ENCODE measurements around the gene ACTA1.

DNA sequence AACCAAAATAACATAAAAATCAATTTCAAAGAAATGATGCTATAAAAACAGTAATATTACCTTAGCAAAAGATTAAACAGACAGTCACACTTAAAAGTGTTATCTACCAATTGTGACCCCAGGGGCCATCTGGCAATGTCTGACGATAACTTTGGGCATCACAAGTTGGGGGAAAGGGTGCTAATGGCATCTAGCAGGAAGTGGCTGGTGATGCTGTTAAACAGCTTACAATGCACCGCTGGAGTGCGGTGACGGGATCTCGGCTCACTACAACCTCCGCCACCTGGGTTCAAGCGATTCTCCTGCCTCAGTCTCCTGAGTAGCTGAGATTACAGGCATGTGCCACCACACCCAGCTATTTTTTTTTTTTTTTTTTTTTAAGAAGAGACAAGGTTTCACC, 46.6 kb upstream of the ACTA1 start:
- TF ChIP-seq MEF2D (tag; conservative IDR thresholded peaks at IDR 0.05; ENCODE audit: low read depth) (no peak), MAFG (tag; conservative IDR thresholded peaks at IDR 0.05) (no peak), POLR2AphosphoS2 (IDR thresholded peaks at IDR 0.05; ENCODE audit: low read length) (no peak)
- TF ChIP-seq, protein P1, sequence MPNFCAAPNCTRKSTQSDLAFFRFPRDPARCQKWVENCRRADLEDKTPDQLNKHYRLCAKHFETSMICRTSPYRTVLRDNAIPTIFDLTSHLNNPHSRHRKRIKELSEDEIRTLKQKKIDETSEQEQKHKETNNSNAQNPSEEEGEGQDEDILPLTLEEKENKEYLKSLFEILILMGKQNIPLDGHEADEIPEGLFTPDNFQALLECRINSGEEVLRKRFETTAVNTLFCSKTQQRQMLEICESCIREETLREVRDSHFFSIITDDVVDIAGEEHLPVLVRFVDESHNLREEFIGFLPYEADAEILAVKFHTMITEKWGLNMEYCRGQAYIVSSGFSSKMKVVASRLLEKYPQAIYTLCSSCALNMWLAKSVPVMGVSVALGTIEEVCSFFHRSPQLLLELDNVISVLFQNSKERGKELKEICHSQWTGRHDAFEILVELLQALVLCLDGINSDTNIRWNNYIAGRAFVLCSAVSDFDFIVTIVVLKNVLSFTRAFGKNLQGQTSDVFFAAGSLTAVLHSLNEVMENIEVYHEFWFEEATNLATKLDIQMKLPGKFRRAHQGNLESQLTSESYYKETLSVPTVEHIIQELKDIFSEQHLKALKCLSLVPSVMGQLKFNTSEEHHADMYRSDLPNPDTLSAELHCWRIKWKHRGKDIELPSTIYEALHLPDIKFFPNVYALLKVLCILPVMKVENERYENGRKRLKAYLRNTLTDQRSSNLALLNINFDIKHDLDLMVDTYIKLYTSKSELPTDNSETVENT (CRISPR knock-in tag; IDR thresholded peaks at IDR 0.05) = no peak

All from K562 (cell line).